IMR-90 (cell line): ENCODE measurements around the gene SLCO3A1. TPM values are rescaled to one million over a fixed set of nuclear protein-coding genes. Genes with fewer than 3 reads are reported as not detected.

Experiments
- ATAC-seq: fragments of 200-7000 bp; cut with Tn5 transposase; 2 replicates; pipeline ENCODE4 v1.9.1; 2020; ENCODE audit warnings: low read depth, mild to moderate bottlenecking, moderate library complexity
- BruUV-seq: library from RNA; stranded (reverse); fragments of 400-500 nt; replicated peaks from 2 replicates; lab custom pipeline; 2021; lab: Mats Ljungman, UMichigan
- CTCF ChIA-PET: fragments of 300-600 bp; formaldehyde crosslinking; extraction: SDS; loops from one replicate; lab custom pipeline; 2021; ENCODE audit warnings: antibody characterized with exemption; lab: Yijun Ruan, JAX
- POLR2A ChIA-PET: fragments of 300-600 bp; sonication (Branson Sonifier 250); formaldehyde crosslinking; loops from one replicate; lab custom pipeline; 2022; ENCODE audit warnings: antibody characterized with exemption; ENCODE audit not compliant: unreplicated experiment; lab: Charles Lee
- DNase-seq: peaks from one replicate; pipeline ENCODE4 v3.0.0; 2013
- H2AFZ ChIP-seq: replicated peaks from 2 replicates; pipeline ENCODE3; 2013; ENCODE audit warnings: low read length, mild to moderate bottlenecking; ENCODE audit not compliant: poor library complexity
- H2AK5ac ChIP-seq: 2 replicates; pipeline ENCODE4 v1.6.1; 2013; ENCODE audit warnings: low read depth, low read length, inconsistent platforms
- H2AK9ac ChIP-seq: replicated peaks from 2 replicates; pipeline ENCODE3; 2013; ENCODE audit warnings: mild to moderate bottlenecking, low read depth, low read length, moderate library complexity; ENCODE audit not compliant: poor library complexity
- H2BK120ac ChIP-seq: 2 replicates; pipeline ENCODE4 v1.6.1; 2013; ENCODE audit warnings: low read depth, low read length, inconsistent platforms
- H2BK15ac ChIP-seq: 3 replicates; pipeline ENCODE4 v1.6.1; 2013; ENCODE audit warnings: low read depth, low read length, inconsistent platforms
- H2BK20ac ChIP-seq: 2 replicates; pipeline ENCODE4 v1.6.1; 2013; ENCODE audit warnings: low read depth, mild to moderate bottlenecking, inconsistent platforms, low read length, moderate library complexity
- H2BK5ac ChIP-seq: 2 replicates; pipeline ENCODE4 v1.6.1; 2013; ENCODE audit warnings: mild to moderate bottlenecking, low read depth, low read length, inconsistent platforms; ENCODE audit not compliant: poor library complexity, severe bottlenecking
- H3K14ac ChIP-seq: replicated peaks from 2 replicates; pipeline ENCODE4 v1.6.1; 2013; ENCODE audit warnings: low read depth, low read length, inconsistent platforms
- H3K18ac ChIP-seq: 2 replicates; pipeline ENCODE4 v1.6.1; 2013; ENCODE audit warnings: low read depth, low read length, control low read depth
- H3K23ac ChIP-seq: 2 replicates; pipeline ENCODE4 v1.6.1; 2013; ENCODE audit warnings: low read depth, low read length, inconsistent platforms
- H3K27ac ChIP-seq: 2 replicates; pipeline ENCODE4 v1.5.1; 2013; ENCODE audit warnings: mild to moderate bottlenecking, control low read depth, low read length; ENCODE audit not compliant: insufficient read depth
- H3K27me3 ChIP-seq: 2 replicates; pipeline ENCODE4 v1.6.1; 2013; ENCODE audit warnings: low read length; ENCODE audit not compliant: control insufficient read depth, insufficient read depth
- H3K36me3 ChIP-seq: 2 replicates; pipeline ENCODE4 v1.6.1; 2013; ENCODE audit warnings: low read length, mixed read lengths; ENCODE audit not compliant: control insufficient read depth, insufficient read depth
- H3K4ac ChIP-seq: 2 replicates; pipeline ENCODE4 v1.6.1; 2013; ENCODE audit warnings: low read depth, low read length, inconsistent platforms
- H3K4me1 ChIP-seq: 2 replicates; pipeline ENCODE4 v1.6.1; 2013; ENCODE audit warnings: low read length, mixed read lengths; ENCODE audit not compliant: control insufficient read depth, insufficient read depth
- H3K4me2 ChIP-seq: 2 replicates; pipeline ENCODE4 v1.6.1; 2013; ENCODE audit warnings: low read depth, mild to moderate bottlenecking, control low read depth, low read length, moderate library complexity
- H3K4me3 ChIP-seq: 2 replicates; pipeline ENCODE4 v1.5.1; 2013; ENCODE audit warnings: low read depth, mild to moderate bottlenecking, control low read depth, low read length, moderate library complexity; ENCODE audit not compliant: insufficient read depth
- H3K56ac ChIP-seq: 2 replicates; pipeline ENCODE4 v1.6.1; 2013; ENCODE audit warnings: low read length, inconsistent platforms; ENCODE audit not compliant: insufficient read depth; ENCODE audit errors: extremely low read depth
- H3K79me1 ChIP-seq, 2 experiments: 2 replicates each; pipeline ENCODE4 v1.6.1; 2013; ENCODE audit warnings: low read length in 2 of 2, inconsistent platforms in 1 of 2, low read depth in 1 of 2
- H3K9ac ChIP-seq: 2 replicates; pipeline ENCODE4 v1.6.1; 2013; ENCODE audit warnings: low read depth, low read length, control low read depth
- H3K9me1 ChIP-seq: 2 replicates; pipeline ENCODE4 v1.6.1; 2013; ENCODE audit warnings: low read length, inconsistent platforms; ENCODE audit not compliant: insufficient read depth
- H3K9me3 ChIP-seq: 2 replicates; pipeline ENCODE4 v1.6.1; 2013; ENCODE audit warnings: low read length; ENCODE audit not compliant: control insufficient read depth, insufficient read depth
- H4K20me1 ChIP-seq: 2 replicates; pipeline ENCODE4 v1.6.1; 2013; ENCODE audit warnings: low read length, inconsistent platforms; ENCODE audit not compliant: insufficient read depth
- H4K5ac ChIP-seq: 2 replicates; pipeline ENCODE4 v1.6.1; 2013; ENCODE audit warnings: mild to moderate bottlenecking, low read depth, low read length, control low read depth
- H4K8ac ChIP-seq, 2 experiments: 2 replicates each; pipeline ENCODE4 v1.6.1; 2013; ENCODE audit warnings: low read depth in 2 of 2, low read length in 2 of 2, control low read depth in 1 of 2, inconsistent platforms in 1 of 2
- H4K91ac ChIP-seq: 2 replicates; pipeline ENCODE4 v1.6.1; 2013; ENCODE audit warnings: low read depth, low read length, inconsistent platforms; ENCODE audit not compliant: insufficient read depth
- CEBPB ChIP-seq: IDR thresholded peaks from 2 replicates; pipeline ENCODE4 v1.6.1; 2012; ENCODE audit warnings: low read depth, low read length, improper control_type of control experiment
- FOS ChIP-seq: fragments of 150-350 bp; IDR thresholded peaks from 2 replicates; pipeline ENCODE4 v1.6.1; 2016; ENCODE audit warnings: low read depth, low read length
- MAFK ChIP-seq: IDR thresholded peaks from 2 replicates; pipeline ENCODE4 v1.6.1; 2012; ENCODE audit warnings: low read depth, low read length, improper control_type of control experiment
- POLR2A ChIP-seq: IDR thresholded peaks from 2 replicates; pipeline ENCODE4 v1.6.1; 2012; ENCODE audit warnings: mild to moderate bottlenecking, low read depth, low read length
- RAD21 ChIP-seq: IDR thresholded peaks from 2 replicates; pipeline ENCODE4 v1.6.1; 2012; ENCODE audit warnings: low read length, improper control_type of control experiment
- RCOR1 ChIP-seq: IDR thresholded peaks from 2 replicates; pipeline ENCODE4 v1.6.1; 2012; ENCODE audit warnings: mild to moderate bottlenecking, low read length, improper control_type of control experiment; ENCODE audit not compliant: insufficient replicate concordance
- SMC3 ChIP-seq: fragments of 150-350 bp; IDR thresholded peaks from 2 replicates; pipeline ENCODE4 v1.6.1; 2016; ENCODE audit warnings: low read depth, mild to moderate bottlenecking, antibody characterized with exemption, low read length, moderate library complexity
- WGBS, 2 experiments: methylation state at CpG; one replicate each; pipeline versions ENCODE4 v1.1.5 to v1.1.7; 2013; ENCODE audit warnings: missing lambda C conversion rate in 2 of 2; ENCODE audit not compliant: insufficient read length in 1 of 2; ENCODE audit errors: extremely low coverage in 2 of 2; 5-methylcytosine and 5-hydroxymethylcytosine counted together
- dilution Hi-C: fragments of 300-500 bp; cut with HindIII; formaldehyde crosslinking; loops from one replicate; pipeline ENCODE4 v1.14.3; 2018; ENCODE audit warnings: low sequenced_read_pairs; ENCODE audit not compliant: unreplicated experiment
- in situ Hi-C: fragments of 300-500 bp; cut with MboI; formaldehyde crosslinking; loops from 3 replicates; pipeline ENCODE4 v1.14.3; 2019; ENCODE audit warnings: low sequenced_read_pairs, inconsistent platforms, mixed read lengths
- intact Hi-C: fragments of 100-400 bp; cut with micrococcal nuclease; formaldehyde crosslinking; loops from 2 replicates; pipeline ENCODE4 v1.10.0; 2022
- polyA plus RNA-seq, 3 experiments: library from polyadenylated mRNA; depleted of rRNA; stranded (reverse); fragments of >200 nt; gene quantifications; 2 replicates each; pipeline ENCODE4 v1.2.3, GENCODE V29; 2012; ENCODE audit warnings: low replicate concordance in 1 of 3
- total RNA-seq: library from RNA; depleted of rRNA; stranded (reverse); fragments of >200 nt; gene quantifications from 2 replicates; pipeline ENCODE4 v1.2.3, GENCODE V29; 2012
- TF ChIP-seq, protein P1 (sequence below): fragments of 150-350 bp; IDR thresholded peaks from 2 replicates; pipeline ENCODE4 v1.6.1; 2017; ENCODE audit warnings: mild to moderate bottlenecking, antibody characterized with exemption, low read length, low read depth
- TF ChIP-seq, protein P2 (sequence below): conservative IDR thresholded peaks from 2 replicates; pipeline ENCODE4 v1.5.1; 2012; ENCODE audit warnings: mild to moderate bottlenecking, low read depth, low read length, improper control_type of control experiment

The SLCO3A1 gene
- total and polyA plus RNA-seq, 2 of the 4 experiments (the other 2 are of a cell fraction): 4.7 to 8.1 TPM

- no peak overlapping the region for H3K4me2 ChIP-seq
- H2AFZ ChIP-seq: no peak overlapping the region
- no peak overlapping the region for H4K8ac ChIP-seq
- DNase-seq: no peak
- TF ChIP-seq, protein P1, sequence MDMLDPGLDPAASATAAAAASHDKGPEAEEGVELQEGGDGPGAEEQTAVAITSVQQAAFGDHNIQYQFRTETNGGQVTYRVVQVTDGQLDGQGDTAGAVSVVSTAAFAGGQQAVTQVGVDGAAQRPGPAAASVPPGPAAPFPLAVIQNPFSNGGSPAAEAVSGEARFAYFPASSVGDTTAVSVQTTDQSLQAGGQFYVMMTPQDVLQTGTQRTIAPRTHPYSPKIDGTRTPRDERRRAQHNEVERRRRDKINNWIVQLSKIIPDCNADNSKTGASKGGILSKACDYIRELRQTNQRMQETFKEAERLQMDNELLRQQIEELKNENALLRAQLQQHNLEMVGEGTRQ: no peak
- TF ChIP-seq SMC3 (no peak), RCOR1 (no peak), MAFK (no peak), FOS (no peak), CEBPB (no peak), POLR2A (no peak), RAD21 (no peak)
- TF ChIP-seq, protein P2, sequence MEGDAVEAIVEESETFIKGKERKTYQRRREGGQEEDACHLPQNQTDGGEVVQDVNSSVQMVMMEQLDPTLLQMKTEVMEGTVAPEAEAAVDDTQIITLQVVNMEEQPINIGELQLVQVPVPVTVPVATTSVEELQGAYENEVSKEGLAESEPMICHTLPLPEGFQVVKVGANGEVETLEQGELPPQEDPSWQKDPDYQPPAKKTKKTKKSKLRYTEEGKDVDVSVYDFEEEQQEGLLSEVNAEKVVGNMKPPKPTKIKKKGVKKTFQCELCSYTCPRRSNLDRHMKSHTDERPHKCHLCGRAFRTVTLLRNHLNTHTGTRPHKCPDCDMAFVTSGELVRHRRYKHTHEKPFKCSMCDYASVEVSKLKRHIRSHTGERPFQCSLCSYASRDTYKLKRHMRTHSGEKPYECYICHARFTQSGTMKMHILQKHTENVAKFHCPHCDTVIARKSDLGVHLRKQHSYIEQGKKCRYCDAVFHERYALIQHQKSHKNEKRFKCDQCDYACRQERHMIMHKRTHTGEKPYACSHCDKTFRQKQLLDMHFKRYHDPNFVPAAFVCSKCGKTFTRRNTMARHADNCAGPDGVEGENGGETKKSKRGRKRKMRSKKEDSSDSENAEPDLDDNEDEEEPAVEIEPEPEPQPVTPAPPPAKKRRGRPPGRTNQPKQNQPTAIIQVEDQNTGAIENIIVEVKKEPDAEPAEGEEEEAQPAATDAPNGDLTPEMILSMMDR: no peak
- H2BK5ac ChIP-seq: no peak overlapping the region
- H3K56ac ChIP-seq: no peak overlapping the region
- no peaks in the 10 kb centered on the region for H3K9me1 ChIP-seq
- no peak overlapping the region for H3K4me3 ChIP-seq
- no peak overlapping the region for H3K18ac ChIP-seq
- no peaks in the 10 kb centered on the region for H3K79me1 ChIP-seq
- no peak overlapping the region for H3K23ac ChIP-seq
- no peak overlapping the region for H4K5ac ChIP-seq
- H2BK20ac ChIP-seq: no peak overlapping the region
- no peak for ATAC-seq
- intact Hi-C loops: no loop called here
- ChIA-PET CTCF (no interaction called here), POLR2A (no interaction called here)
- H3K27me3 ChIP-seq: no peaks in the 10 kb centered on the region
- H3K27ac ChIP-seq: no peak overlapping the region
- dilution Hi-C loops: no loop called here
- BruUV-seq: no TSS peak
- no peaks in the 10 kb centered on the region for H3K36me3 ChIP-seq
- H3K4me1 ChIP-seq: no peaks in the 10 kb centered on the region
- H3K14ac ChIP-seq: no peak overlapping the region
- no peak overlapping the region for H4K91ac ChIP-seq
- 90% methylated on average over 4 of the region's 13 CpGs; no CpG with 5 or more reads in 1 of the 2 experiments for WGBS, 2 experiments
- no peak overlapping the region for H2AK5ac ChIP-seq
- H3K9ac ChIP-seq: no peak overlapping the region
- no peaks in the 10 kb centered on the region; the same call in 1 of the 2 replicates for H3K9me3 ChIP-seq
- H2AK9ac ChIP-seq: no peak overlapping the region
- no peak overlapping the region for H3K4ac ChIP-seq
- H2BK15ac ChIP-seq: no peak overlapping the region
- H2BK120ac ChIP-seq: no peak overlapping the region
- in situ Hi-C loops: no loop called here
- no peaks in the 10 kb centered on the region for H4K20me1 ChIP-seq
Observed at GRCh38 chr15:92018535-92019239, 165.2 kb downstream of the SLCO3A1 start.
